Stimulated activated CD4-positive, alpha-beta T cell treated with anti-CD3 and anti-CD28 coated beads, Interleukin-12 subunit alpha, Interleukin-12 subunit beta, amount 100 ng/mL, for 4 hours (primary cell): Measurements from ENCODE around the gene GATAD2A.

Source experiments
- DNase-seq: peaks from one replicate; pipeline ENCODE4 v3.0.0-alpha.2; 2020

GATAD2A gene

DNA sequence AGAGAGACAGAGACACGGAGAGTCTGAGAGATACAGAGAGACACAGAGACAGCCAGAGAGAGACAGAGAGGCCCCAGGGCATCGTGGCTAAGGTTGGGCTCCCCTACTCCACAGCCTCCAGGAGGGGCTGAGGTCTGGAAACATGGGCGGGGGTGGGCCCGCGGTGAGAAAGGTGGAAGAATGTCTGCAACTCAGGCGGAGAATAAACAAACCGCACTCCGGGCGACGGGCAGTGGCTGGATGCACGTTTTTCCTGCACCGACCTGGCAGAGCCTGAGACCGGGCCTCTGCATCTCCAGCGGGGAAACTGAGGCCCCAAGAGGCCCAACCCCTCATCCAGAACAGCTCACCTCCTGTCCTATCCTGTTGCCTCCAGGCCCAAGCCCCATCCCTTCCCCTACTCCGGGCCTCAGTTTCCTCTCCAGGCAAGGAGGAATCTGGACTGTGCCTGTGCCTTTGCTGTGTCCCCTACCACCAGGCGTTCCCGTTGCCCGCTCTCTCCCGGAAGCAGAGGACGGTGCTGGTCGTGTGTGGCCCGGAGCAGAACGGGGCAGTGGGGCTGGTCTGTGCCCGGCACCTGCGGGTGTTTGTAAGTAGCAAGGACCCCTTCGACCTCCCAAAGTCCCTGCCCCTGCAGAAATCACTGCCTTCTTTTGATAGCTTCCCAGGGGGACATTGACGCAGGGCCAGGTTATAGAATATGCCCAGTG lies 129.2 kb downstream of the GATAD2A start:
- DNase-seq, result no peak

- DNase-seq, result no peak
Measured at GRCh38 chr19:19535311-19536191, 130.1 kb downstream of the GATAD2A start.

- no peak for DNase-seq
Measured at GRCh38 chr19:19537075-19538048, 131.9 kb downstream of the GATAD2A start.

- peak; percentile 51 for DNase-seq
Measured at GRCh38 chr19:19538061-19538784, 132.7 kb downstream of the GATAD2A start, which contains the start of gene CILP2. Gene CILP2, plus strand, starts transcription at chr19:19538265. Its CDS starts 85 bp downstream, at chr19:19538350.

GRCh38 chr19:19538785-19539166 lies 133.3 kb downstream of the GATAD2A start:
- no peak for DNase-seq

GRCh38 chr19:19539698-19540063 lies 134.2 kb downstream of the GATAD2A start:
- no peak for DNase-seq

DNA sequence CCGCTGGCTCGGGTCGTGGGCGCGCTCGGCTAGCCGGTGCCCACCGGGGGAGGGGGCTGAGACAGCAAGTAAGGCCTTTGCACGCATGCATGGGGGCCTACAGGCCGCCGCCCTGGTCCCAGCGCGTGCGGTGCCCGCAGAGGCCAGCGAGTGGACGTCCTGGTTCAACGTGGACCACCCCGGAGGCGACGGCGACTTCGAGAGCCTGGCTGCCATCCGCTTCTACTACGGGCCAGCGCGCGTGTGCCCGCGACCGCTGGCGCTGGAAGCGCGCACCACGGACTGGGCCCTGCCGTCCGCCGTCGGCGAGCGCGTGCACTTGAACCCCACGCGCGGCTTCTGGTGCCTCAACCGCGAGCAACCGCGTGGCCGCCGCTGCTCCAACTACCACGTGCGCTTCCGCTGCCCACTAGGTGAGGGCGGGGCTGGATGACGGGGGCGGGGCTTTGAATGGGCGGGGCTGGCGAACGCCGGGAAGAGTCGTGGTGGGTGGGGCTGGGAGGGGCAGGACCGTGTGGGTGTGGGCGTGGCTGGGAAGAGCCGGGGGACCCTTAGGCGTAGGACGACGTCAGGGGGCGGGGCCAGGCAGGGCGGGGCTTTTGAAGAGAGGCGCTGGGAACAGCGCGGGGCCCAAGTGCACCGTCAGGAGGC lies 134.7 kb downstream of the GATAD2A start:
- peak; percentile 68 for DNase-seq

GRCh38 chr19:19540715-19541515 lies 135.4 kb downstream of the GATAD2A start:
- DNase-seq, result peak; percentile 76

- DNase-seq, result no peak
Measured at GRCh38 chr19:19541616-19542015, 136.1 kb downstream of the GATAD2A start.

DNA sequence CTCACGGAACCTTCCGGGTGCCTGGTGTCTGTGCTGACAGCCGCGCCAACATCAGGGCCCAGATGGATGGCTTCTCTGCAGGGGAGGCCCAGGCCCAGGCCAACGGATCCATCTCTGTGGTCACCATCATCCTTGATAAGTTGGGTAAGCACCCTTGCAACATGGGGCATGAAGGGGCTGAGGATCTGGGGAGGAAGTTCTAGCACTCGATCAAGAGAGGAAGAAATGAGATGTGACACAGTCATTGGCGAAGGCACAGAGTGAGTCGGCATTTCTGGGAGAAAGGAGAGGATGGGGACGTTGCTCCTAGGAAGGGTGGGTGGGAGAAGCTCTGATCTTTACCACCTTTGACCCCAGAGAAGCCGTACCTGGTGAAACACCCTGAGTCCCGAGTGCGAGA lies 137.0 kb downstream of the GATAD2A start:
- no peak for DNase-seq

DNA sequence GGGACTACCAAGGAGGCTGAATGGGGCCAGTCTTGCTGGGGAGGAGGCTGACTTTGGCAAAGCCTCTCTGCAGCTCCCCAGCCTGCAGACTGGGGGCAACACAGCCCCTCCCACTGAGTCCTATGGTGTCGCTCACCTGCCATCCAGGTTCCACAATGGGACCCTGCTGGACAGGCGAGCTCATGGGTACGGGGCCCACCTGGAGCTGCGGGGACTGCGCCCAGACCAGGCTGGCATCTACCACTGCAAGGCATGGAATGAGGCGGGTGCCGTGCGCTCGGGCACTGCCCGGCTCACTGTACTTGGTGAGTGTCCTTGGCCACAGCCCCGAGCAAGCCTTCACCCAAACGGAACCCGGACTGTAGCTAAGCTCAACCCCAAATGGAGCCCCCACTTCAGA lies 137.6 kb downstream of the GATAD2A start:
- no peak for DNase-seq

GRCh38 chr19:19543640-19544039 lies 138.2 kb downstream of the GATAD2A start:
- no peak for DNase-seq

GRCh38 chr19:19544257-19544953 lies 138.9 kb downstream of the GATAD2A start:
- DNase-seq, result no peak

DNA sequence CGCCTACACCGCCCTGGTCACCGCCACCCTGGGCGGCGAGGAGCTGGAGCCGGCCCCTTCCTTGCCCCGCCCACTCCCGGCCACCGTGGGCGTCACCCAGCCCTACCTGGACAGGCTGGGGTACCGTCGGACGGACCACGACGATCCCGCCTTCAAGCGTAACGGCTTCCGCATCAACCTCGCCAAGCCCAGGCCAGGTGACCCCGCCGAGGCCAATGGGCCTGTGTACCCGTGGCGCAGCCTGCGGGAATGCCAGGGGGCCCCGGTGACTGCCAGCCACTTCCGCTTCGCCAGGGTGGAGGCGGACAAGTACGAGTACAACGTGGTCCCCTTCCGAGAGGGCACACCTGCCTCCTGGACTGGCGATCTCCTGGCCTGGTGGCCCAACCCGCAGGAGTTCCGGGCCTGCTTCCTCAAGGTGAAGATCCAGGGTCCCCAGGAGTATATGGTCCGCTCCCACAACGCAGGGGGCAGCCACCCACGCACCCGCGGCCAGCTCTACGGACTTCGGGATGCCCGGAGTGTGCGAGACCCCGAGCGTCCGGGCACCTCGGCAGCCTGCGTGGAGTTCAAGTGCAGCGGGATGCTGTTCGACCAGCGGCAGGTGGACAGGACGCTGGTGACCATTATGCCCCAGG lies 139.6 kb downstream of the GATAD2A start:
- no peak for DNase-seq

DNA sequence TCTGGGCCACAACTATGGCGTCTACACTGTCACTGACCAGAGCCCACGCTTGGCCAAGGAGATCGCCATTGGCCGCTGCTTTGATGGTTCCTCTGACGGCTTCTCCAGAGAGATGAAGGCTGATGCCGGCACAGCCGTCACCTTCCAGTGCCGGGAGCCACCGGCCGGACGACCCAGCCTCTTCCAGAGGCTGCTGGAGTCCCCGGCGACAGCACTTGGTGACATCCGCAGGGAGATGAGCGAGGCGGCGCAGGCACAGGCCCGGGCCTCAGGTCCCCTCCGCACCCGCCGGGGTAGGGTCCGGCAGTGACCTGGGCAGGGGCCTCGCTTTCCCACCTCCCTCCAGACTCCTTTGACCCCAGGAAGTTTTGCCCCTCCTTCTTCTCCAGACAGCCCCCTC lies 140.2 kb downstream of the GATAD2A start:
- DNase-seq, result no peak

GRCh38 chr19:19546751-19547162 lies 141.3 kb downstream of the GATAD2A start:
- DNase-seq, result no peak

DNA sequence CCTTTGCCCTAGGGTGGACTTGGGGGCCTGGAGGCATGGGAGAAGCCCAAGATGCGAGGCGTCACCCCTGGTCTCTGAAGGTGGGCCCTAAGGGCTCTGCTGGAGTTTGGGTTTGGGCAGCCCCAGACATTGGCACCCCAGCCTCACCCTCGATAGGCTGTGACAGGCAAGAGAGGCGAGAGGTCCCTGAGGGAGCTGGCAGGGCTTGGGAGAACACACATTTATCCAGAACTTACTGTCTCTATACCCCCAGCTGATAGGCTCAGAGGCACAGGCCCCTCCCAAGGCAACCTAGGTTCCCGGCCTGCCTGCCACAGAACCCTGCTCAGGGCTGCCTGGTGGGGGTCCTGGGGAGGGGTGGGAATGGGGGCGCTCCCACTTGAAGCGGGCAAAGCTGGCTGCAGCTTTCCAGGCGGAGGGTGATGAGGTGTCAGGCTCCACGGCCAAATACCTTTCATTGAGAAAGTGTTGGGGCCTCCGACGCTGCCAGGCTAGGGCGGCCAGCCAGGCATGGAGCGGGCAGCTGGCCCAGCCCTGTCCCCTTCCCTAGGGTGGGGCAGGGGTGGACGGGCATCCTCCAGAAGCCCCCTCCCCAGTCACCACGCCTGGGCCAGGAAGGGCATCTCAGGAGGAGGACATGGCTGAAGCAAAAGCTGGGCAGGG lies 142.3 kb downstream of the GATAD2A start:
- DNase-seq, result no peak

DNA sequence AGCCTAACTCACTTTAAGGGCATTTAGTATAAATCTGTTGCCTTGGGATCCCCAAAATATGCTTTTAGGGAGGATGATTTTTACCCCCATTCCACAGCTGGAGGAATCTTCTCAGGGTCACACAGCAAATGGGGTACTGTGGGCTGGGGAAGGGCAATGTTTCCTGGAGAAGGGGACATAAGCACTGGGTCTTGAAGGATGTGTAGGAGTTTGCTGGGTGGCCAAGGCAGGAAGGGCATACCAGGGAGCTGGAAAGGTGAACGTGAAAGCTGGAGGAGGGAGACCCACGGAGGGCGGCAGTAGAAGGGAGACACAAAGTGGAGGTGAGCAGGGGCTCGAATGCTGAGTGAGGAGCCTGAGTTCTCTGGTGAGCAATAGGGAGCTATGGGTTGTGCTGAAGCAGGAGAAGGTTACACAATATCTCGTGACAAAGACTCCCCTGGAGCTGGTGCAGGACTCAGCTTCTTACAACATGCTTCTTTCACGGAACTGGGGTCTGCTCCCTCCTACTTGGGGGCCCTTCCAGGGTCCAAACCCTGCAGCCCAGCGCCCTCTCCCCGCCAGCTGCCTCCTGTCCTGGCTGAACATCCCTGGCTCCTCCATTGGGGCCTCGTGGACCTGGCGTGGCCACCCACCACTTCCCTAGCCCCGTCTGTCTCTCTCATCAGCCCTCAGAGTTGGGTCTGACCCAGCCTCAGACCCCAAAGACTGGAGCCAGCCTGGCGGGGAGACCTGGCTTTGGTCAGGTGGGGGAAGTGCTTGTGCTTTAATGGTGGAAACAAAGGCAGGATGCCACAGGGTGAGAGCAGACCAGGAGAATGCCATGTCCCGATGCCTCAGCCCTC lies 143.7 kb downstream of the GATAD2A start:
- no peak for DNase-seq
